H1 (cell line): ENCODE results near the gene CKB. TPM values are rescaled to one million over a fixed set of nuclear protein-coding genes. Genes with fewer than 3 reads are reported as not detected.

ENCODE experiments used
- ATF3 ChIP-seq: IDR thresholded peaks from 2 replicates; pipeline ENCODE4 v1.6.1; 2011; ENCODE audit warnings: low read depth, mild to moderate bottlenecking, low read length; ENCODE audit not compliant: insufficient read depth
- BRCA1 ChIP-seq: IDR thresholded peaks from 2 replicates; pipeline ENCODE4 v1.6.1; 2012; ENCODE audit warnings: low read depth, low read length, improper control_type of control experiment
- CBX5 ChIP-seq: fragments of 300-800, 300-1000 bp; sonication (generic); IDR thresholded peaks from 2 replicates; pipeline ENCODE4 v1.7.1; 2016; ENCODE audit warnings: antibody characterized with exemption, low read length, low read depth
- CHD1 ChIP-seq: IDR thresholded peaks from 2 replicates; pipeline ENCODE4 v1.6.1; 2012; ENCODE audit warnings: low read depth, low read length, improper control_type of control experiment
- CTBP2 ChIP-seq: IDR thresholded peaks from 2 replicates; pipeline ENCODE4 v1.7.0; 2011; ENCODE audit warnings: borderline replicate concordance, mild to moderate bottlenecking, moderate library complexity, mixed read lengths, low read length; ENCODE audit not compliant: insufficient read depth, insufficient read length
- CTCF ChIP-seq, 3 experiments: IDR thresholded peaks; 1 replicate in 2 of 3; 2 replicates in 1 of 3; pipeline versions ENCODE4 v1.5.1 to v1.6.1; 2011; ENCODE audit warnings: low read length in 3 of 3, mild to moderate bottlenecking in 3 of 3, inconsistent platforms in 2 of 3, low read depth in 1 of 3, moderate library complexity in 1 of 3; ENCODE audit not compliant: insufficient read depth in 1 of 3; ENCODE audit errors: control extremely low read depth in 1 of 3
- EGR1 ChIP-seq: IDR thresholded peaks from 2 replicates; pipeline ENCODE4 v1.6.1; 2011; ENCODE audit warnings: low read depth, low read length, borderline replicate concordance
- EZH2 ChIP-seq: fragments of 200-600 bp; sonication (generic); IDR thresholded peaks from 2 replicates; pipeline ENCODE4 v1.7.1; 2012; ENCODE audit warnings: low read depth, mild to moderate bottlenecking, moderate library complexity, low read length, inconsistent platforms; ENCODE audit not compliant: severe bottlenecking
- KDM4A ChIP-seq: IDR thresholded peaks from one replicate; pipeline ENCODE4 v1.7.1; 2012; ENCODE audit warnings: low read depth, mild to moderate bottlenecking, moderate library complexity, low read length, inconsistent platforms; ENCODE audit not compliant: severe bottlenecking
- KDM5A ChIP-seq: fragments of 200-600 bp; IDR thresholded peaks from 2 replicates; pipeline ENCODE4 v1.7.1; 2012; ENCODE audit warnings: mild to moderate bottlenecking, low read length, inconsistent platforms, mixed read lengths
- MAFK ChIP-seq: IDR thresholded peaks from 2 replicates; pipeline ENCODE4 v1.6.1; 2012; ENCODE audit warnings: low read depth, mild to moderate bottlenecking, improper control_type of control experiment, low read length
- MAX ChIP-seq: IDR thresholded peaks from 2 replicates; pipeline ENCODE4 v1.6.1; 2012; ENCODE audit warnings: inconsistent platforms
- NANOG ChIP-seq: IDR thresholded peaks from 2 replicates; pipeline ENCODE4 v1.6.1; 2011; ENCODE audit warnings: low read length, low read depth, mild to moderate bottlenecking, inconsistent platforms; ENCODE audit not compliant: insufficient read depth, poor library complexity, severe bottlenecking
- PHF8 ChIP-seq: fragments of 200-600 bp; sonication (generic); conservative IDR thresholded peaks from 2 replicates; pipeline ENCODE4 v1.7.1; 2012; ENCODE audit warnings: low read depth, mild to moderate bottlenecking, inconsistent platforms, low read length, moderate library complexity
- POU5F1 ChIP-seq: IDR thresholded peaks from 2 replicates; pipeline ENCODE4 v1.6.1; 2011; ENCODE audit warnings: low read depth, mild to moderate bottlenecking, low read length, moderate library complexity
- RAD21 ChIP-seq, 2 experiments: IDR thresholded peaks in 1 of 2; conservative IDR thresholded peaks in 1 of 2; 2 replicates each; pipeline ENCODE4 v1.6.1; 2011; ENCODE audit warnings: low read depth in 2 of 2, low read length in 2 of 2, improper control_type of control experiment in 1 of 2, inconsistent platforms in 1 of 2, mild to moderate bottlenecking in 1 of 2, moderate library complexity in 1 of 2
- RFX5 ChIP-seq: IDR thresholded peaks from 2 replicates; pipeline ENCODE4 v1.6.1; 2011; ENCODE audit warnings: low read depth, low read length, improper control_type of control experiment, borderline replicate concordance
- TBP ChIP-seq: IDR thresholded peaks from 2 replicates; pipeline ENCODE4 v1.6.1; 2011; ENCODE audit warnings: low read depth, low read length, improper control_type of control experiment
- TCF12 ChIP-seq: IDR thresholded peaks from 2 replicates; pipeline ENCODE4 v1.6.1; 2011; ENCODE audit warnings: low read depth, mild to moderate bottlenecking, low read length
- polyA plus RNA-seq, 7 experiments: library from polyadenylated mRNA; depleted of rRNA in 3 of 7; stranded (reverse) in 5 of 7; unstranded in 2 of 7; fragments of >200 nt in 5 of 7; fragments of 200-250 nt in 2 of 7; gene quantifications; 1 replicate in 5 of 7; 2 replicates in 1 of 7; 4 replicates in 1 of 7; pipeline versions ENCODE4 v1.2.1 to v1.2.3, GENCODE V29; 2011 to 2013; ENCODE audit warnings: missing spikeins in 2 of 7, mixed read lengths in 2 of 7
- total RNA-seq: library from RNA; stranded (reverse); fragmentation: NEBNext Ultra II Directional; extraction: Animal tissue kit (Norgen Biotek cat#: 25700); gene quantifications from 2 replicates; pipeline ENCODE4 v1.2.1, GENCODE V29; 2021

CKB gene
- total and polyA plus RNA-seq, 2 of the 8 experiments (the other 6 are each of a cell fraction or from before 2014, with no cell fraction given) = 538 to 950 TPM

- TF ChIP-seq CTBP2 (no peak), MAFK (no peak), TBP (peak; percentile 94), MAX (peak; percentile 74), EGR1 (peak; percentile 41; the same call in 1 of the 2 replicates), BRCA1 (no peak), CBX5 (no peak), CTCF (IDR thresholded peaks at IDR 0.05; ENCODE audit: control extremely low read depth in 1 of 3, insufficient read depth in 1 of 3, low read depth in 1 of 3, low read length in 3 of 3) (no peak), RFX5 (no peak), POU5F1 (no peak), KDM5A (no peak), PHF8 (no peak; the same call in none of the 2 replicates), ATF3 (no peak), CHD1 (no peak), NANOG (no peak), RAD21 (IDR thresholded peaks at IDR 0.05 in 1 of 2, conservative IDR thresholded peaks at IDR 0.05 in 1 of 2; ENCODE audit: low read depth in 2 of 2, low read length in 2 of 2) (no peak), KDM4A (peak; percentile 66), EZH2 (no peak), TCF12 (no peak)
Measured at GRCh38 chr14:103522649-103523574, at the start of gene CKB (continued).
